Measurements from ENCODE around the gene DRD1.
"Not testable (repeated sequence)": the region's sequence is repeated elsewhere in the genome, so short reads cannot be mapped to it uniquely, and the experiment has no call there.

DRD1 gene

DNA sequence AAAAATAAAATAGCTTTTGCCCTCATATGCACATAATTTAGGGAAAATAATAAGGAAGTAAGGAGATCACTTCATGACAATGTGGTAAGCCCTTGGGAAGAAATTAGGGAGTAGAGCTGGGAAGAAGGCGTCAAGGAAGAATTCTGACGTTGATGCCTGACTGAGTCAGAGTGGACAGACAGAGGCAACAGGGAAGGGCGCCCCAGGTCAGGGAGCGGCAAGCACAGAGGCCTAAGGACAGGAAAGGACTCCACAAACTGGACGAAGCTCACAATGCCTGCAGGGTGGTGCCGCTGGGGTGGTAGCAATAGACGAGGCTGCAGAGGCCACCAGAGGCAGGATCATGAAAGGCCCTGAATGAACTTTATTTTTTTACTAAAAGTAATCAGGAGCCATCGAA, 7.6 kb downstream of the DRD1 start:
- no CpG with 5 or more reads among the region's 8 CpGs for WGBS (ENCODE audit: extremely low coverage, insufficient coverage, insufficient read length)
- Histone ChIP-seq H3K9me3 (ENCODE audit: insufficient read depth, low read depth, low read length) (no peaks in the 10 kb centered on the region), H3K36me3 (ENCODE audit: control insufficient read depth in 1 of 2, insufficient read depth in 2 of 2, low read length in 2 of 2) (no peaks in the 10 kb centered on the region), H3K18ac (ENCODE audit: low read length) (no peak overlapping the region), H2BK120ac (ENCODE audit: insufficient read depth, low read length, poor library complexity) (no peak overlapping the region), H2AFZ (ENCODE audit: insufficient read depth, low read length, poor library complexity) (peak overlapping the region; percentile 17), H3K4ac (ENCODE audit: low read depth, low read length) (no peak overlapping the region), H4K91ac (ENCODE audit: low read depth, low read length) (no peak overlapping the region), H3K23ac (ENCODE audit: low read length) (no peak overlapping the region), H3K4me1 (ENCODE audit: control insufficient read depth in 1 of 2, insufficient read depth in 2 of 2, low read length in 2 of 2) (no peaks in the 10 kb centered on the region), H3K4me3 (ENCODE audit: low read depth, low read length) (no peak overlapping the region), H2BK5ac (ENCODE audit: low read depth, low read length, poor library complexity) (no peak overlapping the region), H4K12ac (ENCODE audit: low read depth, low read length) (no peak overlapping the region), H3K79me1 (ENCODE audit: low read length) (no peaks in the 10 kb centered on the region), H3K27me3 (ENCODE audit: insufficient read depth, low read length) (no peaks in the 10 kb centered on the region), H3K9ac (ENCODE audit: low read length) (no peak overlapping the region), H2AK5ac (ENCODE audit: low read length) (no peak overlapping the region), H4K8ac (ENCODE audit: low read depth, low read length) (no peak overlapping the region), H3K79me2 (ENCODE audit: control insufficient read depth, insufficient read depth, low read length, poor library complexity) (no peaks in the 10 kb centered on the region), H2BK12ac (ENCODE audit: low read length) (no peak overlapping the region), H3K4me2 (ENCODE audit: low read length) (no peak overlapping the region), H3K14ac (ENCODE audit: low read length) (no peak overlapping the region), H3K27ac (ENCODE audit: low read depth, low read length) (no peak overlapping the region)
- no peak for DNase-seq

DNA sequence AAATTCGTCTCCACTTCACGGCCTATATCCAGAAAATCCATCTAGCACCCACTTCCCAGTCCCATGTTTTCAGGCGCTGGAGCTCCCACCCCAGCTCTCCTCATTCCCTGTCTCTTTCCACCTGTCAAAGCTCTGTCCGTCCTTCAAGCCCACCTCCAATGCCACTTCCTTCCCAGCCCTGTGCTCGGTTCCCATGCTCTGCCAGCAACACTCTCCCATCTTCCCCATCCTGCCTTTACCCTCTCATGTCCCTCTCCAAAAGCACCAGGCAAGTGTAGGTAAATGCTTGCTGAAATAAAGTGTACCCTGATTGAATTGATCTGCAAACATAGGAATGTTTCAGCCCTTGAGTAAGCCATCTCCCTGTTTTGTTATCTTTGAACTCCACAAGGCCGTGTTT, 9.2 kb downstream of the DRD1 start:
- Histone ChIP-seq H3K4me3 (ENCODE audit: low read depth, low read length) (no peak overlapping the region), H3K36me3 (ENCODE audit: control insufficient read depth in 1 of 2, insufficient read depth in 2 of 2, low read length in 2 of 2) (no peaks in the 10 kb centered on the region), H3K9me3 (ENCODE audit: insufficient read depth, low read depth, low read length) (no peaks in the 10 kb centered on the region), H2BK5ac (ENCODE audit: low read depth, low read length, poor library complexity) (no peak overlapping the region), H3K79me2 (ENCODE audit: control insufficient read depth, insufficient read depth, low read length, poor library complexity) (no peaks in the 10 kb centered on the region), H3K9ac (ENCODE audit: low read length) (no peak overlapping the region), H3K4ac (ENCODE audit: low read depth, low read length) (no peak overlapping the region), H3K79me1 (ENCODE audit: low read length) (no peaks in the 10 kb centered on the region), H2BK12ac (ENCODE audit: low read length) (no peak overlapping the region), H2AK5ac (ENCODE audit: low read length) (no peak overlapping the region), H3K14ac (ENCODE audit: low read length) (no peak overlapping the region), H3K23ac (ENCODE audit: low read length) (no peak overlapping the region), H3K27ac (ENCODE audit: low read depth, low read length) (no peak overlapping the region), H4K12ac (ENCODE audit: low read depth, low read length) (no peak overlapping the region), H3K18ac (ENCODE audit: low read length) (no peak overlapping the region), H3K27me3 (ENCODE audit: insufficient read depth, low read length) (no peaks in the 10 kb centered on the region), H4K91ac (ENCODE audit: low read depth, low read length) (no peak overlapping the region), H2BK120ac (ENCODE audit: insufficient read depth, low read length, poor library complexity) (no peak overlapping the region), H2AFZ (ENCODE audit: insufficient read depth, low read length, poor library complexity) (no peak overlapping the region), H4K8ac (ENCODE audit: low read depth, low read length) (no peak overlapping the region), H3K4me1 (ENCODE audit: control insufficient read depth in 1 of 2, insufficient read depth in 2 of 2, low read length in 2 of 2) (no peaks in the 10 kb centered on the region), H3K4me2 (ENCODE audit: low read length) (no peak overlapping the region)
- no peak for DNase-seq
- WGBS (ENCODE audit: extremely low coverage, insufficient coverage, insufficient read length): no CpG with 5 or more reads among the region's 6 CpGs

- no peak overlapping the region for H3K23ac ChIP-seq (ENCODE audit: low read length)
- H4K91ac ChIP-seq (ENCODE audit: low read depth, low read length): no peak overlapping the region
- no peaks in the 10 kb centered on the region for H3K79me2 ChIP-seq (ENCODE audit: control insufficient read depth, insufficient read depth, low read length, poor library complexity)
- no peak overlapping the region for H3K27ac ChIP-seq (ENCODE audit: low read depth, low read length)
- no peak overlapping the region for H3K4me2 ChIP-seq (ENCODE audit: low read length)
- no peaks in the 10 kb centered on the region for H3K36me3 ChIP-seq (ENCODE audit: control insufficient read depth in 1 of 2, insufficient read depth in 2 of 2, low read length in 2 of 2)
- H3K27me3 ChIP-seq (ENCODE audit: insufficient read depth, low read length): no peaks in the 10 kb centered on the region
- no peak overlapping the region for H3K4me3 ChIP-seq (ENCODE audit: low read depth, low read length)
- H3K79me1 ChIP-seq (ENCODE audit: low read length): no peaks in the 10 kb centered on the region
- WGBS (ENCODE audit: extremely low coverage, insufficient coverage, insufficient read length): no CpG with 5 or more reads among the region's 2 CpGs
- no peaks in the 10 kb centered on the region for H3K4me1 ChIP-seq (ENCODE audit: control insufficient read depth in 1 of 2, insufficient read depth in 2 of 2, low read length in 2 of 2)
- H3K9ac ChIP-seq (ENCODE audit: low read length): no peak overlapping the region
- H2AK5ac ChIP-seq (ENCODE audit: low read length): no peak overlapping the region
- H4K12ac ChIP-seq (ENCODE audit: low read depth, low read length): no peak overlapping the region
- no peaks in the 10 kb centered on the region for H3K9me3 ChIP-seq (ENCODE audit: insufficient read depth, low read depth, low read length)
- no peak overlapping the region for H4K8ac ChIP-seq (ENCODE audit: low read depth, low read length)
- H2BK12ac ChIP-seq (ENCODE audit: low read length): no peak overlapping the region
- no peak overlapping the region for H2BK5ac ChIP-seq (ENCODE audit: low read depth, low read length, poor library complexity)
- H3K18ac ChIP-seq (ENCODE audit: low read length): no peak overlapping the region
- no peak for DNase-seq
- H3K14ac ChIP-seq (ENCODE audit: low read length): no peak overlapping the region
- H2BK120ac ChIP-seq (ENCODE audit: insufficient read depth, low read length, poor library complexity): no peak overlapping the region
- no peak overlapping the region for H2AFZ ChIP-seq (ENCODE audit: insufficient read depth, low read length, poor library complexity)
- H3K4ac ChIP-seq (ENCODE audit: low read depth, low read length): no peak overlapping the region
Observed at GRCh38 chr5:175427762-175428161, 16.2 kb downstream of the DRD1 start.

DNA sequence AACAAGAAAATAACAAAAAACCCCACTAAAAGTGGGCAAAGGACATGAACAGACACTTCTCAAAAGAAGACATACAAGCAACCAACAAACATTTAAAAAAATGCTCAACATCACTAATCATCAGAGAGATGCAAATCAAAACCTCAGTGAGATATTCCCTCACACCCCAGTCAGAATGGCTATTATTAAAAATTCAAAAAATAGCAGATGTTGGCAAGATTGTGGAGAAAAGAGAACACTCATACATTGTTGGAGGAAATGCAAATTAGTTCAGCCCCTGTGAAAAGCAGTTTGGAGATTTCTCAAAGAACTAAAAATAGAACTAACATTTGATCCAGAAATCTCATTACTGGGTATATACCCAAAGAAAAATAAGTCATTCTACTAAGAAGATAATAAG, 19.4 kb downstream of the DRD1 start:
- not testable (repeated sequence) for H3K27ac ChIP-seq (ENCODE audit: low read depth, low read length); H3K18ac ChIP-seq (ENCODE audit: low read length); H3K4me1 ChIP-seq (ENCODE audit: control insufficient read depth in 1 of 2, insufficient read depth in 2 of 2, low read length in 2 of 2); H3K36me3 ChIP-seq (ENCODE audit: control insufficient read depth in 1 of 2, insufficient read depth in 2 of 2, low read length in 2 of 2); H3K4me3 ChIP-seq (ENCODE audit: low read depth, low read length); H3K14ac ChIP-seq (ENCODE audit: low read length); H3K79me2 ChIP-seq (ENCODE audit: control insufficient read depth, insufficient read depth, low read length, poor library complexity); H2BK12ac ChIP-seq (ENCODE audit: low read length); H3K4me2 ChIP-seq (ENCODE audit: low read length); H2BK5ac ChIP-seq (ENCODE audit: low read depth, low read length, poor library complexity); H2BK120ac ChIP-seq (ENCODE audit: insufficient read depth, low read length, poor library complexity); H2AFZ ChIP-seq (ENCODE audit: insufficient read depth, low read length, poor library complexity); H3K9ac ChIP-seq (ENCODE audit: low read length); H4K12ac ChIP-seq (ENCODE audit: low read depth, low read length); H3K4ac ChIP-seq (ENCODE audit: low read depth, low read length); H3K27me3 ChIP-seq (ENCODE audit: insufficient read depth, low read length); H3K9me3 ChIP-seq (ENCODE audit: insufficient read depth, low read depth, low read length); H2AK5ac ChIP-seq (ENCODE audit: low read length); H4K91ac ChIP-seq (ENCODE audit: low read depth, low read length); H4K8ac ChIP-seq (ENCODE audit: low read depth, low read length); H3K79me1 ChIP-seq (ENCODE audit: low read length); DNase-seq; H3K23ac ChIP-seq (ENCODE audit: low read length)

DNA sequence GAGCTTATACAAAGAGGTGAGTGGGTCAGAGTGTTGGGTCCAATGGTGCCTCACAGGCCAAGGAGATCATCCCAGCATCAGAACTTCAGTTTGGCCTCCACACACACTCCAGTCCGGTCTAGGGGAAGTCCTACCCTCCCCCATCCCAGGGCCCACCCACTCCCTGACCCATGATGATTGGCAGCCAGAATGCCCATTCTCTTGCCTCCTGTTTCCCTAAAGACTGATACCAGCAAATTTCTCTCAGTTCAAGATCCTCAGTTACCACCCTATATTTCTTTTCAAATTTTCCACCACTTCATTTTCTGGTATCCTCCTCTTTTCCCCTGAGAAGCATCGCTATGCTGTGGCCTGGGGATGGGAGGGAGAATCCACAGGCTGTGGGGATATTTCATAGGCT, 21.9 kb downstream of the DRD1 start:
- H2BK120ac ChIP-seq (ENCODE audit: insufficient read depth, low read length, poor library complexity): no peak overlapping the region
- H3K27me3 ChIP-seq (ENCODE audit: insufficient read depth, low read length): no peaks in the 10 kb centered on the region
- no peak overlapping the region for H3K9ac ChIP-seq (ENCODE audit: low read length)
- H3K4me3 ChIP-seq (ENCODE audit: low read depth, low read length): no peak overlapping the region
- no peak overlapping the region for H4K12ac ChIP-seq (ENCODE audit: low read depth, low read length)
- H3K4ac ChIP-seq (ENCODE audit: low read depth, low read length): no peak overlapping the region
- H2BK5ac ChIP-seq (ENCODE audit: low read depth, low read length, poor library complexity): no peak overlapping the region
- no CpG with 5 or more reads among the region's 2 CpGs for WGBS (ENCODE audit: extremely low coverage, insufficient coverage, insufficient read length)
- no peaks in the 10 kb centered on the region for H3K79me1 ChIP-seq (ENCODE audit: low read length)
- no peak overlapping the region for H3K4me2 ChIP-seq (ENCODE audit: low read length)
- H2BK12ac ChIP-seq (ENCODE audit: low read length): no peak overlapping the region
- no peaks in the 10 kb centered on the region for H3K79me2 ChIP-seq (ENCODE audit: control insufficient read depth, insufficient read depth, low read length, poor library complexity)
- no peaks in the 10 kb centered on the region for H3K4me1 ChIP-seq (ENCODE audit: control insufficient read depth in 1 of 2, insufficient read depth in 2 of 2, low read length in 2 of 2)
- DNase-seq: no peak
- no peaks in the 10 kb centered on the region for H3K36me3 ChIP-seq (ENCODE audit: control insufficient read depth in 1 of 2, insufficient read depth in 2 of 2, low read length in 2 of 2)
- H2AFZ ChIP-seq (ENCODE audit: insufficient read depth, low read length, poor library complexity): no peak overlapping the region
- no peak overlapping the region for H4K8ac ChIP-seq (ENCODE audit: low read depth, low read length)
- no peak overlapping the region for H4K91ac ChIP-seq (ENCODE audit: low read depth, low read length)
- H2AK5ac ChIP-seq (ENCODE audit: low read length): no peak overlapping the region
- no peak overlapping the region for H3K23ac ChIP-seq (ENCODE audit: low read length)
- H3K9me3 ChIP-seq (ENCODE audit: insufficient read depth, low read depth, low read length): peaks cover 3% of the 10 kb centered on the region
- no peak overlapping the region for H3K14ac ChIP-seq (ENCODE audit: low read length)
- no peak overlapping the region for H3K27ac ChIP-seq (ENCODE audit: low read depth, low read length)
- no peak overlapping the region for H3K18ac ChIP-seq (ENCODE audit: low read length)

All from trophoblast cell (in vitro differentiated cells and primary cell).